Measurements from ENCODE around the gene PADI6. TPM values are rescaled to one million over a fixed set of nuclear protein-coding genes. Genes with fewer than 3 reads are reported as not detected.

Gene PADI6
- total and polyA plus RNA-seq, 10 of the 15 experiments (the other 5 are each of a cell fraction or from before 2014, with no cell fraction given) = not detected

DNA sequence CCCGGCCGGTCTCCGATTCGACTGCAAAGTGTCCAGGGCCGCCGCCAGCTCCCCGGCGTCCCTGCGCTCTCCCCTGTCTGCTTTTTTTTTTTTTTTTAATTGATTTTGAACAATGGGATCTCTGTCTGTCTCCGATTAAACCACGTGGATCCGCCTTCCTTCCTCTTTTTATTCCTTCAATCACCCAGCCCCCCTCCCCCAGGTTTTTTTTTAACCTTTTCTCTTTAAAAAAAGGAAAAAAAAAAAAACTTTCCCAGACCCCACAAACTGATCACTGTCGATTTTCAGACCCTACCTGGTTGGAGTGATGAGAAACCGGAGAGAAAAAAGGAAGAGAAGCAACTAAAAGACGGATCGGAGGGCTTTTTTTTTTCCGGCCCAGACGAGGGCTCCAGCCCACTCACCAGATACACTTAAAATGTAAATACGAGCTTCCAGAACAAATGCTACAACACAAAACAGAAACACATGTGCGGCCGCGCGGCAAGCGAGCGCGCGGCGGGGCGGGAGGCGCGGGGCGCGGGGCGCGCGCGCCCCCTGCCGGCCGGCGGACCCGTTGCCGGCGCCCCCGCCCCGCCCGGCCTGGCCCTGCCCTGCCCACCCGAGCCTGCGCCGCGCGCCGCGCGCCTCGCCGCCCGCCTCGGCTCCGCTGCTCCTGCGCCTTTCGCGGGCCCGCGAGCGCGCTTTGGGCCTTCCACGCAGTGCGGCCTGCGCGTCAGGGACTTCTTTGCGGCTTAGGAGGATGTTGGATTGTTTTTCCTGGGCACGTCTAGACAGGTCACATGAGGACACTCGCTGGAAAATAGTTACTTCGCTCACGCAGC is 67.5 kb downstream of the PADI6 start, which contains the start of gene RCC2:
TSS of gene RCC2 (minus strand) at position 428 of the 824 bp plus-strand sequence. CDS start 1,163 bp downstream, outside the sequence.
- DNase-seq (ENCODE audit: low read depth, low spot score) (no peak), FAIRE-seq (no peak), ATAC-seq (peak; percentile 66)
- peak within 1 kb of the TSS; percentile 94 for H3K4me3 ChIP-seq
- peaks cover 44% of the 10 kb centered on the region for H3K79me2 ChIP-seq (ENCODE audit: control insufficient read depth, insufficient read depth, low read length)
- peak within 1 kb of the TSS; percentile 89 for H3K9ac ChIP-seq (ENCODE audit: control insufficient read depth, insufficient read depth, low read length)
- intact Hi-C loops (cut with micrococcal nuclease; ENCODE audit: unreplicated experiment) (no loop called here), in situ Hi-C loops (cut with MboI) (no loop called here)
- H3K9me3 ChIP-seq (replicated peaks; ENCODE audit: control insufficient read depth, insufficient read depth, low read length) = no peaks in the 10 kb centered on the region
- peaks cover 3% of the 10 kb centered on the region; the same call in 1 of the 2 replicates for H4K20me1 ChIP-seq (ENCODE audit: control insufficient read depth, insufficient read depth)
- H2AFZ ChIP-seq (ENCODE audit: control insufficient read depth, low read depth, low read length) = peak within 1 kb of the TSS; percentile 85
- ChIA-PET SMC1A (ENCODE audit: uncharacterized antibody, unreplicated experiment) (interaction anchor here (0.6 kb wide), 1 partner anchor 14 kb away, joined by 3 read pairs; no protein-coding TSS in a partner anchor), POLR2A (interaction anchor here (0.6 to 0.7 kb wide), 3 partner anchors 10 to 548 kb away, joined by 3 to 6 read pairs (median 4); no protein-coding TSS in a partner anchor), CTCF (interaction anchor here (0.6 to 1.4 kb wide), 6 partner anchors 10 to 234 kb away, joined by 3 to 7 read pairs (median 3); no protein-coding TSS in a partner anchor), RAD21 (ENCODE audit: unreplicated experiment) (no interaction called here)
- H3K27me3 ChIP-seq (replicated peaks in 1 of 2; ENCODE audit: control insufficient read depth in 2 of 2, insufficient read depth in 2 of 2, low read length in 1 of 2) = no peaks in the 10 kb centered on the region
- peaks cover 6 to 8% of the 10 kb centered on the region in 2 experiments; a peak in 2 of 4 replicates for H3K36me3 ChIP-seq (ENCODE audit: control insufficient read depth in 2 of 2, insufficient read depth in 2 of 2, low read length in 1 of 2)
- no TSS peak for BruUV-seq (replicated peaks)
- under 1% methylated on average over 44 of the region's 75 CpGs for WGBS (ENCODE audit: insufficient coverage, insufficient replicate concordance, low lambda C conversion rate, missing lambda C conversion rate)
- H3K4me2 ChIP-seq (ENCODE audit: control insufficient read depth, insufficient read depth) = peak within 1 kb of the TSS; percentile 87
- H3K27ac ChIP-seq (ENCODE audit: control insufficient read depth, insufficient read depth) = peak within 1 kb of the TSS; percentile 80
- peaks cover 29% of the 10 kb centered on the region for H3K4me1 ChIP-seq (ENCODE audit: control insufficient read depth, insufficient read depth, low read length)
- TF ChIP-seq ZNF274 (IDR thresholded peaks at IDR 0.05; ENCODE audit: insufficient read depth, insufficient read length) (no peak), BHLHE40 (IDR thresholded peaks at IDR 0.05; ENCODE audit: borderline replicate concordance in 1 of 2, low read depth in 2 of 2, low read length in 1 of 2) (peak; percentile 13 to 57; a peak in 2 of 4 replicates), FOXK2 (IDR thresholded peaks at IDR 0.05) (peak; percentile 36; the same call in 1 of the 2 replicates), CREB1 (IDR thresholded peaks at IDR 0.05; ENCODE audit: low read depth) (0 out of 2 replicates have a peak, but pooled peaks have one; percentile 8), TAF1 (IDR thresholded peaks at IDR 0.05; ENCODE audit: borderline replicate concordance, low read depth, low read length) (peak; percentile 78), TBL1XR1 (IDR thresholded peaks at IDR 0.05; ENCODE audit: low read depth, low read length) (no peak), RB1 (IDR thresholded peaks at IDR 0.05; ENCODE audit: borderline replicate concordance) (peak; percentile 76; the same call in 1 of the 2 replicates), NRF1 (conservative IDR thresholded peaks at IDR 0.05; ENCODE audit: low read depth, low read length) (no peak), WRNIP1 (IDR thresholded peaks at IDR 0.05; ENCODE audit: borderline replicate concordance, low read depth, low read length) (no peak), POU2F2 (IDR thresholded peaks at IDR 0.05; ENCODE audit: borderline replicate concordance, low read depth, low read length) (0 out of 3 replicates have a peak, but pooled peaks have one; percentile 34), HCFC1 (IDR thresholded peaks at IDR 0.05; ENCODE audit: low read length) (0 out of 2 replicates have a peak, but pooled peaks have one; percentile 34), ZNF384 (IDR thresholded peaks at IDR 0.05; ENCODE audit: borderline replicate concordance, low read depth, low read length) (peak; percentile 78), POLR2AphosphoS5 (IDR thresholded peaks at IDR 0.05; ENCODE audit: low read length) (peak; percentile 76), GATAD2B (conservative IDR thresholded peaks at IDR 0.05; ENCODE audit: low read depth) (0 out of 2 replicates have a peak, but pooled peaks have one; percentile 53), MYC (IDR thresholded peaks at IDR 0.05; ENCODE audit: insufficient read depth, insufficient read length, insufficient replicate concordance, low read length, severe bottlenecking) (no peak), BACH1 (IDR thresholded peaks at IDR 0.05; ENCODE audit: borderline replicate concordance) (peak; percentile 74; the same call in 1 of the 2 replicates), LARP7 (IDR thresholded peaks at IDR 0.05) (no peak), DPF2 (IDR thresholded peaks at IDR 0.05) (no peak), MXI1 (IDR thresholded peaks at IDR 0.05; ENCODE audit: low read depth, low read length) (peak; percentile 86)
- TF ChIP-seq, protein P1, sequence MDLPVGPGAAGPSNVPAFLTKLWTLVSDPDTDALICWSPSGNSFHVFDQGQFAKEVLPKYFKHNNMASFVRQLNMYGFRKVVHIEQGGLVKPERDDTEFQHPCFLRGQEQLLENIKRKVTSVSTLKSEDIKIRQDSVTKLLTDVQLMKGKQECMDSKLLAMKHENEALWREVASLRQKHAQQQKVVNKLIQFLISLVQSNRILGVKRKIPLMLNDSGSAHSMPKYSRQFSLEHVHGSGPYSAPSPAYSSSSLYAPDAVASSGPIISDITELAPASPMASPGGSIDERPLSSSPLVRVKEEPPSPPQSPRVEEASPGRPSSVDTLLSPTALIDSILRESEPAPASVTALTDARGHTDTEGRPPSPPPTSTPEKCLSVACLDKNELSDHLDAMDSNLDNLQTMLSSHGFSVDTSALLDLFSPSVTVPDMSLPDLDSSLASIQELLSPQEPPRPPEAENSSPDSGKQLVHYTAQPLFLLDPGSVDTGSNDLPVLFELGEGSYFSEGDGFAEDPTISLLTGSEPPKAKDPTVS (IDR thresholded peaks at IDR 0.05; ENCODE audit: low read depth, low read length) = no peak
- TF ChIP-seq, protein P2, sequence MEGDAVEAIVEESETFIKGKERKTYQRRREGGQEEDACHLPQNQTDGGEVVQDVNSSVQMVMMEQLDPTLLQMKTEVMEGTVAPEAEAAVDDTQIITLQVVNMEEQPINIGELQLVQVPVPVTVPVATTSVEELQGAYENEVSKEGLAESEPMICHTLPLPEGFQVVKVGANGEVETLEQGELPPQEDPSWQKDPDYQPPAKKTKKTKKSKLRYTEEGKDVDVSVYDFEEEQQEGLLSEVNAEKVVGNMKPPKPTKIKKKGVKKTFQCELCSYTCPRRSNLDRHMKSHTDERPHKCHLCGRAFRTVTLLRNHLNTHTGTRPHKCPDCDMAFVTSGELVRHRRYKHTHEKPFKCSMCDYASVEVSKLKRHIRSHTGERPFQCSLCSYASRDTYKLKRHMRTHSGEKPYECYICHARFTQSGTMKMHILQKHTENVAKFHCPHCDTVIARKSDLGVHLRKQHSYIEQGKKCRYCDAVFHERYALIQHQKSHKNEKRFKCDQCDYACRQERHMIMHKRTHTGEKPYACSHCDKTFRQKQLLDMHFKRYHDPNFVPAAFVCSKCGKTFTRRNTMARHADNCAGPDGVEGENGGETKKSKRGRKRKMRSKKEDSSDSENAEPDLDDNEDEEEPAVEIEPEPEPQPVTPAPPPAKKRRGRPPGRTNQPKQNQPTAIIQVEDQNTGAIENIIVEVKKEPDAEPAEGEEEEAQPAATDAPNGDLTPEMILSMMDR (IDR thresholded peaks at IDR 0.05 in 2 of 3, conservative IDR thresholded peaks at IDR 0.05 in 1 of 3; ENCODE audit: control insufficient read depth in 2 of 3, extremely low read depth in 1 of 3, insufficient read depth in 1 of 3, low read depth in 3 of 3, low read length in 3 of 3) = peak in 2 of 3 experiments; percentile 10 to 29; a peak in 3 of 6 replicates
